ENCODE data around the gene AMFR.

The AMFR gene

DNA sequence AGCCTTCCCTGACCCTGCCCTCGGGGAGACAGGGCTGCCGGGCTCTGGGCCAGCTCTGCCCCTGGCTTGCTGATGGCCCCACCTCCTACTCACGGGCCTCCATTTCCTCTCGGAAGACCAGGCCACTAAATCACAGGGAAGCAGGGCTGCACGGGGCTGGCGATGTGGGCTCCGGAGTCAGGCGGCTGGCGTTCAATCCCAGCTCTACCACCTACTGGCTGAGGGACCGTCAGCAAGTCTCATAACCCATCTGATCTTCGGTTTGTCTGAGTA lies 113.4 kb downstream of the AMFR start:
- POLR2A ChIA-PET, result no interaction called here
- TF ChIP-seq, protein P1, sequence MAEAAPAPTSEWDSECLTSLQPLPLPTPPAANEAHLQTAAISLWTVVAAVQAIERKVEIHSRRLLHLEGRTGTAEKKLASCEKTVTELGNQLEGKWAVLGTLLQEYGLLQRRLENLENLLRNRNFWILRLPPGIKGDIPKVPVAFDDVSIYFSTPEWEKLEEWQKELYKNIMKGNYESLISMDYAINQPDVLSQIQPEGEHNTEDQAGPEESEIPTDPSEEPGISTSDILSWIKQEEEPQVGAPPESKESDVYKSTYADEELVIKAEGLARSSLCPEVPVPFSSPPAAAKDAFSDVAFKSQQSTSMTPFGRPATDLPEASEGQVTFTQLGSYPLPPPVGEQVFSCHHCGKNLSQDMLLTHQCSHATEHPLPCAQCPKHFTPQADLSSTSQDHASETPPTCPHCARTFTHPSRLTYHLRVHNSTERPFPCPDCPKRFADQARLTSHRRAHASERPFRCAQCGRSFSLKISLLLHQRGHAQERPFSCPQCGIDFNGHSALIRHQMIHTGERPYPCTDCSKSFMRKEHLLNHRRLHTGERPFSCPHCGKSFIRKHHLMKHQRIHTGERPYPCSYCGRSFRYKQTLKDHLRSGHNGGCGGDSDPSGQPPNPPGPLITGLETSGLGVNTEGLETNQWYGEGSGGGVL (tag by site-specific recombination; IDR thresholded peaks at IDR 0.05), result no peak
- TF ChIP-seq HOXC10 (CRISPR knock-in tag; IDR thresholded peaks at IDR 0.05) (no peak), RBAK (tag by site-specific recombination; IDR thresholded peaks at IDR 0.05) (no peak), ZNF600 (tag by site-specific recombination; IDR thresholded peaks at IDR 0.05) (no peak), ZNF514 (tag by site-specific recombination; IDR thresholded peaks at IDR 0.05) (no peak), ZNF202 (tag by site-specific recombination; IDR thresholded peaks at IDR 0.05; ENCODE audit: borderline replicate concordance) (no peak), SP2 (tag by site-specific recombination; IDR thresholded peaks at IDR 0.05) (no peak), ZNF529 (tag by site-specific recombination; IDR thresholded peaks at IDR 0.05; ENCODE audit: insufficient replicate concordance) (no peak)
- Histone ChIP-seq H3K4me1 (ENCODE audit: control insufficient read depth, insufficient read depth, low read length) (no peaks in the 10 kb centered on the region), H3K36me3 (ENCODE audit: control insufficient read depth in 2 of 2, insufficient read depth in 1 of 2, low read length in 2 of 2) (no peaks in the 10 kb centered on the region), H3K9me3 (ENCODE audit: control insufficient read depth, insufficient read depth, low read depth, low read length) (no peaks in the 10 kb centered on the region), H3K4me3 (ENCODE audit: low read depth, low read length) (no peak overlapping the region), H3K27ac (ENCODE audit: extremely low read depth, low read depth, low read length) (no peak overlapping the region)
- CTCF ChIA-PET, result interaction anchor here (1.2 kb wide), 1 partner anchor 66 kb away, joined by 3 read pairs; no protein-coding TSS in a partner anchor
